Activated CD4-positive, alpha-beta T cell treated with anti-CD3 and anti-CD28 coated beads, Interleukin-2, amount 50 U/mL, for 1 hour (primary cell): ENCODE data around the gene GLT1D1.
"Not testable (repeated sequence)": the region's sequence is repeated elsewhere in the genome, so short reads cannot be mapped to it uniquely, and the experiment has no call there.

Experiments used
- DNase-seq: peaks from one replicate; pipeline ENCODE4 v3.0.0-alpha.2; 2020

The GLT1D1 gene

GRCh38 chr12:128820723-128821432, 32.4 kb upstream of the GLT1D1 start:
- no peak for DNase-seq

GRCh38 chr12:128823216-128823915, 29.9 kb upstream of the GLT1D1 start:
- DNase-seq: no peak

- peak; percentile 84 for DNase-seq
These were observed 29.1 kb upstream of the GLT1D1 start, which contains the start of gene SLC15A4 for GRCh38 chr12:128823916-128824839. Gene SLC15A4, minus strand, starts transcription at chr12:128823958. Its CDS starts 15 bp downstream, at chr12:128823943.

- DNase-seq: no peak
These were observed 27.4 kb upstream of the GLT1D1 start for GRCh38 chr12:128825835-128826234.

- DNase-seq: no peak
These were observed 25.6 kb upstream of the GLT1D1 start for GRCh38 chr12:128827724-128828123.

- no peak for DNase-seq
These were observed 23.3 kb upstream of the GLT1D1 start for GRCh38 chr12:128829861-128830504.

GRCh38 chr12:128830505-128830893, 22.8 kb upstream of the GLT1D1 start:
- DNase-seq: no peak

GRCh38 chr12:128833418-128833817, 19.9 kb upstream of the GLT1D1 start:
- DNase-seq: no peak

- not testable (repeated sequence) for DNase-seq
These were observed 13.4 kb upstream of the GLT1D1 start for GRCh38 chr12:128839885-128840284.

GRCh38 chr12:128840862-128841468, 12.3 kb upstream of the GLT1D1 start:
- DNase-seq: no peak

GRCh38 chr12:128842579-128842978, 10.7 kb upstream of the GLT1D1 start:
- DNase-seq: no peak

- DNase-seq: no peak
These were observed 9.7 kb upstream of the GLT1D1 start for GRCh38 chr12:128843538-128843937.

- no peak for DNase-seq
These were observed 9.1 kb upstream of the GLT1D1 start for GRCh38 chr12:128844031-128844635.

GRCh38 chr12:128846671-128847070, 6.6 kb upstream of the GLT1D1 start:
- not testable (repeated sequence) for DNase-seq

GRCh38 chr12:128848371-128848770, 4.9 kb upstream of the GLT1D1 start:
- DNase-seq: no peak

GRCh38 chr12:128849806-128850205, 3.5 kb upstream of the GLT1D1 start:
- not testable (repeated sequence) for DNase-seq

GRCh38 chr12:128850400-128850799, 2.9 kb upstream of the GLT1D1 start:
- DNase-seq: no peak

- not testable (repeated sequence) for DNase-seq
These were observed 1.8 kb upstream of the GLT1D1 start for GRCh38 chr12:128851429-128851828.

- DNase-seq: no peak
These were observed 1.1 kb upstream of the GLT1D1 start for GRCh38 chr12:128852026-128852698.

- DNase-seq: no peak
These were observed 421 bp downstream of the GLT1D1 start for GRCh38 chr12:128853600-128854197.
